GM19468 (cell line): ENCODE measurements around the gene HES7.
"Not testable (repeated sequence)": the region's sequence is repeated elsewhere in the genome, so short reads cannot be mapped to it uniquely, and the experiment has no call there.

Experiments
- ATAC-seq: cut with Tn5 transposase; IDR thresholded peaks from one replicate; pipeline ENCODE4 v1.9.1; 2021; ENCODE audit warnings: mild to moderate bottlenecking, moderate library complexity, moderate number of reproducible peaks; ENCODE audit not compliant: unreplicated experiment; ENCODE audit errors: extremely low read depth

The HES7 gene

DNA sequence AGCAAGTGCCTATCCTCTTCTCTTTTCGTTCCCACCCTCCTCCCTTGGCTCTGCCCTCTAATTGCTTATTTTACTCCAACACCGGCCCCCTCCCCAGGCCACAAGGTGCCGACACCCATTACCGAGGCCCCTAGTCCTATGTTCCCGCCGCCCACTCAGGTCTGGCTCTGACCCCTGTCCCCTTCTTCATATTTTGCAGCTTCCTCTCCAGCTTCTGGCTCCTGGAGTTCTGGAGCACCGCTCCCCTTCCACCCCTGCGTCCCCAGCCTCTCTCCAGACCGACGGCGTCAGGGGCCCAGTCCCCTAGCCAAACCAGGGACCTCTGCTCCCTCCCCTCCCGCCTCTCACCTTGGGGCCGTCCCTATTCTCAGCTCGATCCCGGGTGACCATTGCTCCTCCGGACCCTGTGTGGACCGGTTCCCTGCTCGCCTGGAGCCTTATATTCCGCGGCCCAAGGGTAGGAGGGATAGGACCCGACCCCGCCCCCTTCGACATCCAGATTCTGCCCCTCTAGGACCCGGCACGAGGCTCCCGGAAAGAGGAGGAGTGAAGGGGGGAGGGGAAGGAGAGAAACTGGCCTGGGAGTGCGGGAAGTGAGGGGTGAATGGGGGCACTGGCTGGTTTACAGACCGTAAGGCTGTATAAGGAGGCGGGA lies at the start of gene HES7:
Gene HES7 (minus strand): TSS at position 412 of the 655 bp plus-strand sequence. CDS start 22 bp downstream, at position 390.
- no peak for ATAC-seq

DNA sequence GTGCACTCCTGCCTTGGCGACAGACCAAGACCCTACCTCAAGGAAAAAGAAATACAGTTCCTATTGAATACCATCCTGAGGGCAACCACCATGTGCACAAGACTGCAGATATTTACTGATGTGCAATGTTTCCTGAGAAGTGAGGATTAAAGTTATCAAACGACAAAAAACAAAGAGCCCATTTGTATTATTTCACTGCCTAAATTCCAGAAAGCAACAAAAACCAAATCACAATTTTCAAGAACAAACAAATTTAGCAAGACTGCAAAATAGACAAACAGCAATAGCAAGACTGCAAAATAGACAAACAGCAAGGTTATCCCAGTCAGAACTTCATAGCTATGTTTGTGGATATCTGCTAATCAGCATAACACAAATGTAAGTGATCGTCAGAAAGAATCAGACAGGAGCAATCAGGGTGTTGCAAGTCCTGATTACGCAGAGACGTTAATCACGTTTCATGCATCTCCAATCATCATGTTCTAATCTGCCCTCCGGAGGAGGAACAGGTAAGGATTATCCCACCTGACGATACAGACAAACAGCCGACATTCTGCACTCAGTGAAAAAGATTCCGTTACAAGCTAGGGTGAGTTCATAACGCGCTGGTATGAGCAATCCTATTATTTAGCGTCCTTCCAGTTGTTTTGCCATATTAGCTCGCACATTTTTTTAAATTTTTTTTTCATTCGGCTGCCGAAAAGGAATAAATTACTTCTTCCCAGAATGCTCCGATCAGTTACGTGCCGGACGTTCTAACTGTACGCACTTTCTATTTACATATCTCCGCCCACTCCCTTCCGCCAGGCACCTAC lies 49.4 kb upstream of the HES7 start:
- ATAC-seq = no peak

DNA sequence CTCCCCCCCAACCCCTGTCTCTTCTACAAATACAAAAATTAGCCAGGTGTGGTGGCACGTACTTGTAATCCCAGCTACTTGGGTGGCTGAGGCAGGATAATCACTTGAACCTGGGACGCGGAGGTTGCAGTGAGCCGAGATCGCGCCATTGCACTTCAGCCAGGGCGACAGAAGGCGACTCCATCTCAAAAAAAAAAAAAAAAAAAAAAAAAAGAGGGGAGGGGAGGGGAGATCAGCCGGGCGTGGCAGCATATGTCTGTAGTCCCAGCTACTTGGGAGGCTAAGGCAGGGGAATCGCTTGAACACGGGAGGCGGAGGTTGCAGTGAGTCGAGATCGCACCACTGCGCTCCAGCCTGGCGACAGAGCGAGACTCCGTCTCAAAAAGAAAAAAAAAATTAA lies 46.3 kb upstream of the HES7 start:
- ATAC-seq = not testable (repeated sequence)

DNA sequence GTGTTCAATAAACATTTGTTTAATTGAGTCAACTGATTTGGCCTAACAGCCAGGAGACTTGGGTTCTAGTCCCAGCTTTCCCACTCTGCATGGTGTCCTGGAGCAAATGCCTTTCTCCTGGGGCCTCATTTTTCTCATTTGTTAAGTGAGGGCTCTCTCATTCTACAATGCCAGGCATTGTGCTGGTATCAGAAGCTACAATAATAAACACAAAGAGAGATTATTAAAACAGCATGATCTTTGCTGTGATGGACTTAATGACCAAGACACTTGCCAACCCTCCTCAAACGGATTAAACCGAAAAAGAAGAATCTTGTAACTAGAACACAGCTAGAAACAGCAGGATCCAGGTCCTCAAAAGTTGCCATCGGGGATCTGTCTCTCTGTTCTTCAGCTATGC lies 43.6 kb upstream of the HES7 start:
- ATAC-seq = no peak

DNA sequence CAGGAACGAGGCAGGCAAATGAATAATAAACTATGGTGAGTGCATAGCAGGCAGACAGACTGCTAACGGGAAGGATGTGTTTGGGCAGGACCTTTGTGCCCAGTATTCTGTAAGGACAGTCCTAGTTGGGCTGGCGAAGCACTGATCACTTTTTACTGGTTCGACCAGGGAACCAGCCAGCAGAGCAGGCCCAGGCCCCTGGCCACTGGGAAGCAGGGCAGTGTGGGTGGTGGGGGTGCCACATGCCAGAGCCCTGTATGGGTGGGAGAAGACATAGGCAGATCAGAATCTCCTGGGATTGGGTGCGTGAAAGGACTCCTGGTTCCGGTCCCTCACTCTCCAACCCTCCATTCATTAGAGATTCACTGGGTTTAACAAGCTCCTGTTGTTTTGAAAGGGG lies 42.8 kb upstream of the HES7 start:
- ATAC-seq = no peak

DNA sequence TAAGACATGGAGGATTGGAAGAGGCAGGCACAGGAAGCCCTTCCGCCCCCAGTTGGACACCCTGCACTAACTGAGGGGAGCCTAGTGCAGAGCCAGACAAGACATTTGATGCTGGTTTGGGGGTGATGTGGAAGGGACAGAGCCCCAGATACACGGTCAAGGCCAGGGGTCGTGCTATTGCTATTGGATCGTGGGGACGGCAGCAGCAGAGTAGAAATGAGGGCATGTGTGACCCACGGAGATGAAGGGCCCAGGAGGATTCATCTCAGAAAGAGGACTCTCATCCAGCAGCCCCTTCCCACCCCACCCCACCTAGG lies 40.9 kb upstream of the HES7 start:
- no peak for ATAC-seq

DNA sequence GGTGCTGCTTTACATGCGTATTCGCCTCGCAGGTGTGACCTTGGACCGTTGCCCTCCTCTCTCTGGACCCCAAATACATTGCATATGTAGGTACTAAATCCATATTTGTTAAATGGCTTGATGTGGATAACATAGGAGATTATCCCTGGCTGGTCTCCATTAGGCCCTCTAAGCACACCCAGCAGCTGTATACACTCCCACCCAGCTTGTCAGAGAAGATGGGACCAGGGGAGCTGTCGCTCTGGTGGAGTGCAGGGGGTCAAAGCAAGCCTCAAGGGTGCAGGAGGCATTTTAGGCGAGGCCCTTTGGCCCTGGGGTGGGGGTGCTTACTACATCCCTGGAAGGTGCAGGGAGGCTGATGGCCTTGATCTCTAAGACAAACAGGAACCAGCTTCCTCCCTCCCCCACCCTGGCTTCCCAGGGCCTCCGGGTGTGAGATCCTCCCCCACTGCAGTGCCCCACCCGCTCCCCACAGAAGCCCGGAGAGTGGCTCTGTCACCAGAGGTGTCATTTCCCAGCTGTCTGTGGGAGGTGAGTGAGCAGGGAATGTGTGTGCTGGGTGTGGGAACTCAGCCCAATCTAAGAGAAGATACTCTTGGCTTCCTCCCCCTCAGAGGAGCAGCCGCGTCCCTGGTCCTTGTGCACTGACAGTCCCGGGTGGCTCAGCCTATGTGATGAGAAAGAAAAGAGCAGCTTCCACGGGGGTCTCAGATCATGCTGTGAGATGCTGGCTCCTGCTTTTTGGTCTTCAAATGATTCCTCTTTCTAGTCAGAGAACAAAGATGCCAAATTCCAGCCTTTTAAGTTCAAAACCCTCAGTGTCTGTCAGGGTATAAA lies 40.3 kb upstream of the HES7 start:
- ATAC-seq = no peak

DNA sequence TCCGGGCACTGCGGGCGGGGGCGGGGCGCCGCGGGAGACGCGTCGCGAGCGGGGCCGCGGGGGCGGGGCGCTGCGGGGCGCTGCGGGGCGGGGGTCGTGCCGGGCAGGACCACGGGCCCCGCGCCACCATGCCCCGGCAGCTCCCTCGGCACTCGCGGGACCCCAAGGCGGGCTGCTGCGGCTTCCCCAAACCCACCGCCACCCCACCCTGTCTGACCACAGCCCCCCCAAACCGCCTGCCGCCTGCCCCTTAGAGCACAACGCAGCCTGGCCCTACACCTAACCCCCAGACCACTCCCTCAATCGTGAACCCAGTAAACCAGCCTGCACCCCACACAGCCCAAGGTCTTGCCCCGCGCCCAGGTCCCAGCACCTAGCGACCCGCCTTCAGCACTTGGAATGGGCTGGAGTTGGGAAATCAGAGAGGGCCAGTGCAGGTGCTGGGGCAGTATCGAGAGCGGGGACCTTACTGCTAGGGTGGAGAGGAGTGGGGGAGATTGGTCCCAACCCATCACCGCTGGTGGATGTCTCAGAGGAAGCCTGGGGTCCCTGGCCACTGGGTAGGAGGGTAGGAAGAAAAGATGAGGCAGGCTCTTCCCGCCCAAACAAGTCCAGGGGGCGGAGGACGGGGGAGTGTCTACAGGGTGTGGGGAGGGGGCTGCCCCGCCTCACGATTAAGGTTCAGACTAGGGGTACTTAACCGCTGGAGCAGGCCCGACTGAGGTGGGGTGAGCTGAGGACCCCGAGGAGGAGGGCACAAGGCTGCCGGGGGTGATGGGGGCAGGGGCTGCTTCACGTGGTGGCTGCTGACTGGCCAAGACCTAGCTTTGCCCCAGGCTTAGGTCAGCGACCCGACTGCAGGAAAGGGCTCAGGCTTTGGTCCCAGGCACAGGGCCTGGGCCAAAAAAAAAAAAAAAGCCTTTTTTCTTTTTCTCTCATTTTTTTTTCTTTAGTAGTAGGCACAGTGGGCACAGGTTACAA lies 39.4 kb upstream of the HES7 start:
- no peak for ATAC-seq

DNA sequence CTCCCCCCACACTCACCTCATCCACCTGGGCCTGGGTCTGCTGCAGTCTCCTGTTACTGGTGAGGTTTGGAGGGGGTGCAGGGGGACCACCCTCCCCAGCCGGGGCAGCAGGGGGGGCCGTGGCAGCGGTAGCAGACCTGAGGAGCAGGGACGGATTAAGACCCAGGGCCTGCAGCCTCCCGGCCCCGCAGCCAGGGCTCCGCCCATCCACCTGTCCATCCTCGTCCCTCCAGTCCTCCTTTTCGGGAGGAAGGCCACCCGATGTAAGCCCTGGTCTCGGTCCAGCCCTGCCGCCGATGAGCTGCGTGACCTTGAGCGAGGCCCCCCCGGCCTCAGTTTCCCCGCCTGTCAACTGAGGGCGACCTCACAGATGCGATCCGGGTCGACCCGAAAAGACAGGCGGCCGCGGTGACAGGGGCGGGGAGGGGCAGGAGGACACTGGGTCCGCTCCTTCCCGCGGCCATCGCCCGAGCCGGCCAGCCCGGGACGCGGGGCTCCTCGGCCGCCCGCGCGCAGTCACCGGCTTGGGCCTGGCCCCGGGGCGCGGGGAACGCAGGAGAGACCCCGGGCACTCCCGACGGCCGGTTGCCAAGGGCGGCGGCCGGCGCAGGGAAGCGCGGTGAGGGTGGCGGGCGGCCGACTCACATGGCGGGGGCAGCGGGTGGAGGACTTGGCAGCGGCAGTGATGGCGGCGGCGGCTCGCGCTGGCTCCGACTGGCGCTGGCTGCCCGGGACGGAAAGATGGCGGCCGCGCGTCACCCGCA lies 38.5 kb upstream of the HES7 start, which contains the start of gene VAMP2:
Gene VAMP2 (minus strand): TSS at position 716 of the 764 bp plus-strand sequence. CDS start 69 bp downstream, at position 647.
- ATAC-seq = no peak

DNA sequence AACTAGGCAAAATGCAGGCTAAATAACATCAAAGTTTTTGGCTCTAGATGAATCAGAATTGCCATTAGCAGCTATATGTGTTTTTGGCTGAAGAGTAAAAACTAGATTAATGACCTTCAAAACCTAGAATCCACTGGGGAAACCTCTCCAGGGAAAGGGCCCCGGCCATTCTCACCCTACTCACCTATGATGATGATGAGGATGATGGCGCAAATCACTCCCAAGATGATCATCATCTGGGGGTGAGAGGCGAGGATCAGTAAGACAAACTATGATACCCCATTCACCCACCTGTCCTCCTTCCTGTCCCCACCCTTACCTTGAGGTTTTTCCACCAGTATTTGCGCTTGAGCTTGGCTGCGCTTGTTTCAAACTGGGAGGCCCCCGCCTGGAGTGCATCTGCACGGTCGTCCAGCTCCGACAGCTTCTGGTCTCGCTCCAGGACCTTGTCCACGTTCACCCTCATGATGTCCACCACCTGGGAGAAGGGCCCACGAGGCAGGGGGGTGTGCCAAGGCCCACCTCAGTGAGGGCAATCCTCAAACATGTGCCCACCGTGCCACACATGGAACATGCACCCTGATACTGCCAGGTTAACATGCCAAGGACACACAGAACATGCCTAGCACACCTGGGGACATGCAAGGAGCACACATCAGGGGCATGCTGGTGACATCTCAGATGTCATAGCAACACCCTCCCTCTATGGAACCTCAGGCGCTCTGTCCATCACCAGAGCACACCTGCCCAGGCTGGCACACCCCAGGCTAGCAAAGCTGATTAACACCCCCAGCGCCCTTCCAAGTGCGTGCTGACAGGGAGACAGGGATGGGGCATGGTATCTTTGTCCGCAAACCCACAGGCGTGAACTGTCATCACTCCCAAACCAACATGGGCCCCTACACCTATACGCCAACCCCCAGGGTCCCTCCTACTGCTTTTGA lies 37.7 kb upstream of the HES7 start:
- no peak for ATAC-seq

DNA sequence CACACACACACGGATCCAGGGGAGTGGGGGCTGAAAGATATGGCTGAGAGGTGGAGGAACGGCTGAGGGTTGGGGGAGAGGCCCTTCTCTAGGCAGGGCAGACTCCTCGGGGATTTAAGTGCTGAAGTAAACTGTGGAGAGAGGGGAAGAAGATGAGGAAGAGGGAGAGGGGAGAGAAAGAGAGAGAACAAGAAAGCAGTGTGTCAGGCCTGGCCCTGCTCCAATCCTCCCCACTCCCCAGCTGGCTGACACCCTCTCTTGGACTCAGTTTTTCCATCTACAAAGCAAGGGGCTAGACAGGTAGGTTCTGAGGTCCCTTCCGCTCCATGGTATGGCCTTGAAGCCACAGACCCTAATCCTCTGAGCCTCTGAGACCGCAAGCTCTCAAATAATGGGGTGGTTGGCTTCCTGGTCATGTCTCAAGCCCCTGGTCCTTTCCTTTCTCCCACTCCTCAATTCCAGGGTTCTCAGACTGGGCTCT lies 36.9 kb upstream of the HES7 start:
- no peak for ATAC-seq

DNA sequence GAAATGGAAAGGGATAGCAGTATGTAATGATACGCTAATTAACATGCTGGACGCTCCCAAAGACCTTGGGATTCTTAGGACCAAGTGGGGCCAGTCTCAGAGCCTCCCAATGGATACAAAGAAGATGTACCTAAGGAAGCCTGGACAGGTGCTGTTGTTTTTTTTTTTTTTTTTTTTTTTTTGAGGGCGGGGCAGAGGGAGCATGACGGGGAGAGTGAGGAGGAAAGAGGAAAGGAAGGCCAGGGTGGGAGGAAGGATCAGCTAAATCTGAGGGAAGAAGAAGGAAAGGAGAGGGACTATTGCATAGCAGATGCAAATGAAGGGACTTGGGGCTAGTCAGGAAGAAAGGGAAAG lies 36.3 kb upstream of the HES7 start:
- no peak for ATAC-seq

DNA sequence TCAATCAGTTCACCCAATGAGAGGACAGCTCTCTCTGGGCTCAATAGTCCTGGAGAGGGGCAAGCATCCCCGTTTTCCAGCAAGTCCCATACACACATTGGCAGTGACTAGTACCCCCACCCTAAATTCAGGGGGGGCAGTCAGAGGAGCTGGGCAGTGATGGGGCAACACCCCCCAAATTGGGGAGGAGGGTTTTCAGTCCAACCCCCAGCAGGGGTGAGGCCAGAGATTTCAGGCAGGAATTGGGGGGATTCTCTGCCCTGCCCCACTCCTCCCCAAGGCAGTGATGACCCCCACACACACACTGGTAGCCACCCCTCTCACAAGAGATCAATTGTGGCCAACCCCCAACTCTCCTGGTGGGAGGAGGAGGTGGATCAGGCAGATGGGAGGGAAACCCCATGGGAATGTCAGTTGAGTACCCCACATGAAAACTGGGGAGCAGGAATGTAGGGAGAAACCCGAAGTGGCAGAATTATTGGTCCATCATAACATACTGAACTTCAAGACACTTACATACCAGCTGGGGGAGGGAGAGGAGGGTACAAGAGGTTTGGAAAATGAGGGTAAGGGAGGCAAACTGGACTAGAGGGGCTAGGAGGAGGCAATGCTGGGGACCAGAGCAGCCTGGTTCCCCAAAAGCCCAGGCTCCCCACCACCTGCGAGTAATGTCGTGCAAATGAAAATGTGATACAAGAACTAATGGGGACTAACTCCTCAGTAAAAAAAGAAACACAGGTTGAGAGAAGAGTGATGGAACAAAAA lies 35.7 kb upstream of the HES7 start:
- ATAC-seq = no peak

DNA sequence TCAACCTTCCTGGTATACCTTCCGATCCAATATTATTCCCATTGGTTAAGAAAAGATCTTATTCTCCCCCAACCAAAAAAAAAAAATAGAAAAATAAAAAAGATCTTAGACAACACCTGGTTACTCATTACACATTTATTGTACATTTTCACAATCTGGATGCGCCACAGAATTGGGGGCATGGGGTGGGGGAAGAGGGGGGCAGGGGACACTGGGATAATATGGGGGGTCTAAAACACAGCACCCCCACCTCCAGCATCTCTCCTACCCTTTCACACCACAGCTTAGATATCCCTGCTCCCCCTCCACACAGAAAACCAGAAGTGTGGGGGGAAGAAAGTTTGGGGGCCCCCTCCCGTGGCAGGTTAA lies 35.1 kb upstream of the HES7 start:
- ATAC-seq = no peak

DNA sequence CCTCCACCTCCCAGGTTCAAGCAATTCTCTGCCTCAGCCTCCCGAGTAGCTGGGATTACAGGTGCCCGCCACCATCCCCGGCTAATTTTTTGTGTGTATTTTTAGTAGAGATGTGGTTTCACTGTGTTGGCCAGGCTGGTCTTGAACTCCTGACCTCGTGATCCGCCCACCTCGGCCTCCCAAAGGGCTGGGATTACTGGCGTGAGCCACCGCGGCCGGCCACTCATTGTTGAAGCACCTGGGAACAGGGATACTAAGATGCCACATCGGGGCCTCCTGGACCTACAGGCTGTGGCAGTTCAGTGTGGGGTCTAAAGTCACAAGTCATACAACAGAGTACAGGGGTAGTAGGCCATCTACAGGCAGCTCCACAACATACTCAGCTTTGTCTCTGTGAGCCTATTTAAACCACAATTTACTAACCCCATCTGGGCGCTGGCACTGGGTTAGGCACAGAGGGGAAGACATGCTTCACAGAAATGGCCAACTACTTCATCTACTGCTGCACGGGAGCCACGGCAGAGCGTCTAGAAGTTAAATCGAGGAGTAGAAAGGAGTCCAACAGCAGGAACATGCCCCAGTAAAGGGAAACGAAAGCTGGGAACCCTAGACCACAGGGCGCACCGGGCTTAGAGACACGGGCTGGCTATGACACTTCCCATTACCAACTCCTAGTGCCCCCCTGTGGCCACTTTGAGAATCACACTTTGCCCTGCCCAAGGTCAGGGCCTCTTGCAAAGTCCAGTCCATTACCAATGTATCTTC lies 34.5 kb upstream of the HES7 start:
- no peak for ATAC-seq

DNA sequence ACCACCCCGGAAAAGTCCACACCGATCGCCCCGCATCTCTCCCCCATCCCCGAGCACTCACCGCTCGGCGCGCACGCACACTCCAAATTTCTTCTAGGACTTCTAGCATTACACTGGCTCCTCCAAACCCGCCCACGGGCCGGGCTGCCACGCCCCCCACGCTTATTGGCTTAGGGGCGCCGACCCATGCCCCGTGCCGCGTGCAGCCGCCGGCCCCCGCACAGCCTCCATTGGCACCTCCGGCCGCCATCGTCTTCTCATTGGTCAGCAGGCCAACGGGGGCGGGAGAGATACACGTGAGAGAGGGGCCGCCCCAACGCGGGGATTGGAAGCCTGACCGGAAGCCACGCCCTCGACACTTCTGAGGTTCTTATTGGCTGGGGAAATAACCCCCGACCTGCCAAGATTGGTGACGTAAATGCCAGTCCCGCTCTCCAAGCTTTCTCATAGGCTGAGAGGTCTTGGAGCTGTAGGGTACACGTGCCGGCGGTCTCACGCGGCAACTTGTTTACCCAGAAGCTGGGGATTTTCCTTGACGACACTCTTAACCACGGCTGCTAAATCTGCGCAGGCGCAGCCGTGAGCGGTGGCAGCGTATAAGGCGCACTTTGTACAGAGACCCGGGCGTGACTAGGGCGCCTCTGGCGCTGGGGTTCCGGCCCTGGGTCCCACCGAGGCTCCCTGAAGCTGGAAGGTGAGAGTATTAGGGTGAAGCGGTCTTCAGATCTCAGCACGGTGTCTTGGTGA lies 32.5 kb upstream of the HES7 start:
- peak; percentile 63 for ATAC-seq
